Pancreas (tissue), 10 donors: ENCODE measurements around the gene NSDHL. TPM values are rescaled to one million over a fixed set of nuclear protein-coding genes. Genes with fewer than 3 reads are reported as not detected.
"Not testable (repeated sequence)": the region's sequence is repeated elsewhere in the genome, so short reads cannot be mapped to it uniquely, and the experiment has no call there.

Source experiments
- ATAC-seq, 4 donors: fragments of 200-7000 bp; cut with Tn5 transposase; one replicate each; pipeline versions ENCODE4 v1.8.0 to v1.9.1; 2020; ENCODE audit warnings: mild to moderate bottlenecking in 4 of 4, moderate library complexity in 4 of 4
- DNase-seq, 6 donors: peaks; one replicate each; pipeline ENCODE4 v3.0.0-alpha.2; 2020
- FAIRE-seq: peaks from 2 replicates; lab custom pipeline; 2012; peaks lifted over from hg19 to GRCh38; lab: Jason Lieb, UNC
- H3K27ac ChIP-seq, 4 donors: fragments of 200-600 bp; sonication (generic); 1 replicate in 3 of 4; 2 replicates in 1 of 4; pipeline versions ENCODE4 v1.5.0 to v1.8.0; 2020
- H3K27me3 ChIP-seq, 4 donors: fragments of 200-600 bp; one replicate each; pipeline ENCODE4 v1.8.0; 2021
- H3K36me3 ChIP-seq, 3 donors: fragments of 200-600 bp; sonication (generic) in 1 of 3; one replicate each; pipeline versions ENCODE4 v1.5.0 to v1.8.0; 2020 to 2021
- H3K4me1 ChIP-seq, 3 donors: fragments of 200-600 bp; one replicate each; pipeline ENCODE4 v1.8.0; 2021
- H3K4me3 ChIP-seq, 4 donors: fragments of 200-600 bp; sonication (generic) in 2 of 4; one replicate each; pipeline versions ENCODE4 v1.5.0 to v1.8.0; 2020 to 2021
- H3K9me3 ChIP-seq, 4 donors: fragments of 200-600 bp; one replicate each; pipeline ENCODE4 v1.8.0; 2021
- CTCF ChIP-seq, 4 donors: fragments of 200-600 bp; sonication (generic) in 3 of 4; IDR thresholded peaks; one replicate each; pipeline versions ENCODE4 v1.5.0 to v1.8.0; 2021; ENCODE audit warnings: antibody characterized with exemption in 4 of 4
- WGBS, 2 donors: extraction: QIAGEN DNeasy Blood & Tissue Kit; methylation state at CpG; one replicate each; pipeline ENCODE4 v1.1.7; 2013; 5-methylcytosine and 5-hydroxymethylcytosine counted together
- intact Hi-C, 3 donors: fragments of 100-400 bp; cut with DNase I; formaldehyde crosslinking; loops; one replicate each; pipeline versions ENCODE4 v1.11.1 to v1.14.2; 2022
- polyA plus RNA-seq, 2 donors: library from polyadenylated mRNA; stranded (reverse); fragments of 200-250 nt; gene quantifications; one replicate each; pipeline ENCODE4 v1.2.3, GENCODE V29; 2013
- total RNA-seq, 6 donors: library from RNA; stranded (reverse); fragmentation: NEBNext Ultra II Directional in 4 of 6; extraction: Animal tissue kit (Norgen Biotek cat#: 25700) in 4 of 6; gene quantifications; one replicate each; pipeline versions ENCODE4 v1.2.1 to v1.2.4, GENCODE V29; 2021 to 2023
- donor health status: healthy with polysubstance abuse.
- donor health status: DM: no; HTN: no; CAD: no; lungs with moderate emphysema.
- donor health status: DM: no; HTN: no; CAD: no.
- donor health status: control.
- donor health status: control.
- donor health status: Bipolar disorder and iron deficiency.
- donor health status: DM: yes; HTN: yes; CAD: no.
- donor health status: DM: no; HTN: no; CAD: no.
- donor health status: DM: no; HTN: no; CAD: no.
- donor health status: DM: yes; HTN: yes; CAD: no.

The NSDHL gene
- total and polyA plus RNA-seq, 8 donors, result 4.6 to 8.3 (median 6.4) TPM

- Histone ChIP-seq H3K4me1 (no peaks in the 10 kb centered on the region), H3K9me3 (no peaks in the 10 kb centered on the region), H3K4me3 (no peak overlapping the region), H3K27me3 (peaks cover 0 to 5% (median 0%) of the 10 kb centered on the region in 4 donors), H3K27ac (no peak overlapping the region), H3K36me3 (no peaks in the 10 kb centered on the region)
- TF ChIP-seq CTCF (IDR thresholded peaks at IDR 0.05), result no peak
- FAIRE-seq (no peak), DNase-seq (no peak), ATAC-seq (no peak)
- intact Hi-C loops, result no loop called here
- WGBS, 2 donors, result 40 to 42% methylated on average over 7 of the region's 7 CpGs
These were observed 6.0 kb upstream of the NSDHL start for GRCh38 chrX:152824841-152825374.

- Histone ChIP-seq H3K9me3 (no peaks in the 10 kb centered on the region), H3K4me3 (peak overlapping the region; percentile 33 to 48 (median 44)), H3K27ac (no peak overlapping the region), H3K36me3 (no peaks in the 10 kb centered on the region), H3K27me3 (no peaks in the 10 kb centered on the region), H3K4me1 (no peaks in the 10 kb centered on the region)
- 5 to 28% methylated on average over 10 of the region's 10 CpGs for WGBS, 2 donors
- DNase-seq (no peak), FAIRE-seq (no peak), ATAC-seq (no peak)
- TF ChIP-seq CTCF (IDR thresholded peaks at IDR 0.05), result no peak
- intact Hi-C loops, result no loop called here
These were observed 528 bp downstream of the NSDHL start for GRCh38 chrX:152831391-152831790.

GRCh38 chrX:152832520-152832919, 1.7 kb downstream of the NSDHL start:
- intact Hi-C loops, result no loop called here
- DNase-seq, result no peak
- no peak for ATAC-seq
- 84 to 86% methylated on average over 5 of the region's 5 CpGs for WGBS, 2 donors
- H3K27ac ChIP-seq, result no peak overlapping the region
- H3K4me1 ChIP-seq, result no peaks in the 10 kb centered on the region
- no peak for TF ChIP-seq CTCF (IDR thresholded peaks at IDR 0.05)
- H3K27me3 ChIP-seq, result no peaks in the 10 kb centered on the region
- no peak overlapping the region for H3K4me3 ChIP-seq
- no peaks in the 10 kb centered on the region for H3K9me3 ChIP-seq
- FAIRE-seq, result no peak
- no peaks in the 10 kb centered on the region for H3K36me3 ChIP-seq

- no peak overlapping the region for H3K4me3 ChIP-seq
- no peak for ATAC-seq
- H3K36me3 ChIP-seq, result no peaks in the 10 kb centered on the region
- no peaks in the 10 kb centered on the region for H3K9me3 ChIP-seq
- no peaks in the 10 kb centered on the region for H3K27me3 ChIP-seq
- H3K27ac ChIP-seq, result no peak overlapping the region
- intact Hi-C loops, result no loop called here
- WGBS, 2 donors, result 70 to 82% methylated on average over 4 of the region's 4 CpGs
- DNase-seq, result no peak
- FAIRE-seq, result no peak
- no peaks in the 10 kb centered on the region for H3K4me1 ChIP-seq
- no peak for TF ChIP-seq CTCF (IDR thresholded peaks at IDR 0.05)
These were observed 2.5 kb downstream of the NSDHL start for GRCh38 chrX:152833378-152833777.

- H3K27me3 ChIP-seq, DNase-seq, H3K9me3 ChIP-seq, ATAC-seq, H3K4me3 ChIP-seq, intact Hi-C loops, FAIRE-seq, H3K4me1 ChIP-seq, H3K27ac ChIP-seq, H3K36me3 ChIP-seq: not testable (repeated sequence)
- WGBS, 2 donors, result 69 to 100% methylated on average over 1 of the region's 1 CpG
These were observed 4.6 kb downstream of the NSDHL start for GRCh38 chrX:152835470-152835869.
